Testis (tissue), 3 donors: ENCODE measurements around the gene PXK. TPM values are rescaled to one million over a fixed set of nuclear protein-coding genes. Genes with fewer than 3 reads are reported as not detected.

Experiments
- DNase-seq: peaks from one replicate; pipeline ENCODE4 v3.0.0-alpha.2; 2019
- H3K27ac ChIP-seq, 2 donors: fragments of 200-600 bp; sonication (generic); one replicate each; pipeline ENCODE4 v1.5.1; 2019
- H3K27me3 ChIP-seq: fragments of 200-600 bp; sonication (generic); one replicate; pipeline ENCODE4 v1.5.1; 2019
- H3K36me3 ChIP-seq: fragments of 200-600 bp; sonication (generic); one replicate; pipeline ENCODE4 v1.5.1; 2017; ENCODE audit warnings: low read depth; ENCODE audit errors: missing control alignments
- H3K4me1 ChIP-seq: fragments of 200-600 bp; sonication (generic); one replicate; pipeline ENCODE4 v1.5.1; 2019
- H3K4me3 ChIP-seq, 2 donors: fragments of 200-600 bp; sonication (generic); one replicate each; pipeline ENCODE4 v1.5.1; 2017 to 2019
- H3K9me3 ChIP-seq: fragments of 200-600 bp; sonication (generic); one replicate; pipeline ENCODE4 v1.5.1; 2017
- CTCF ChIP-seq, 3 experiments: fragments of 450-650 bp in 2 of 3; fragments of 200-600 bp in 1 of 3; sonication (generic) in 1 of 3; IDR thresholded peaks; one replicate each; pipeline ENCODE4 v1.5.1; 2016 to 2019; ENCODE audit warnings: antibody characterized with exemption in 3 of 3, mild to moderate bottlenecking in 2 of 3, moderate library complexity in 1 of 3
- POLR2A ChIP-seq: fragments of 450-650 bp; IDR thresholded peaks from one replicate; pipeline ENCODE4 v1.6.1; 2017; ENCODE audit warnings: antibody characterized with exemption, mild to moderate bottlenecking, moderate library complexity
- WGBS, 2 donors: methylation state at CpG; one replicate each; pipeline ENCODE4 v1.1.5; 2018; 5-methylcytosine and 5-hydroxymethylcytosine counted together
- intact Hi-C: fragments of 100-400 bp; cut with DNase I; formaldehyde crosslinking; loops from one replicate; pipeline ENCODE4 v1.15.1; 2023; ENCODE audit warnings: low total_unique reads
- polyA plus RNA-seq: library from polyadenylated mRNA; stranded (reverse); fragments of 350-450 nt; fragmentation: Illumina TruSeq; extraction: RNeasy Lipid Tissue Mini Kit (QIAGEN cat#74804); gene quantifications from one replicate; pipeline ENCODE4 v1.2.3, GENCODE V29; 2014; ENCODE audit warnings: low read depth, low replicate concordance; ENCODE audit not compliant: insufficient read depth
- total RNA-seq, 2 donors: library from RNA; depleted of rRNA; stranded (reverse); fragments of >200 nt; gene quantifications; one replicate each; pipeline ENCODE4 v1.2.3, GENCODE V29; 2016

The PXK gene
- total and polyA plus RNA-seq, 3 donors from 2014 or later: 28.8 to 31.3 (median 29.3) TPM

- no peak for DNase-seq
- no peaks in the 10 kb centered on the region for H3K4me1 ChIP-seq
Measured at GRCh38 chr3:58356054-58356453, 23.4 kb downstream of the PXK start.

GRCh38 chr3:58357402-58357801 lies 24.7 kb downstream of the PXK start:
- intact Hi-C loops: no loop called here
- TF ChIP-seq CTCF (IDR thresholded peaks at IDR 0.05) (no peak), POLR2A (no peak)
- no peak overlapping the region for H3K4me3 ChIP-seq
- H3K36me3 ChIP-seq: no peaks in the 10 kb centered on the region
- no peaks in the 10 kb centered on the region for H3K4me1 ChIP-seq
- H3K27ac ChIP-seq: no peak overlapping the region
- WGBS, 2 donors: 96 to 97% methylated on average over 3 of the region's 3 CpGs
- H3K9me3 ChIP-seq: no peaks in the 10 kb centered on the region
- no peak for DNase-seq
- no peaks in the 10 kb centered on the region for H3K27me3 ChIP-seq

More at GRCh38 chr3:58356054-58356453, 23.4 kb downstream of the PXK start:
- Histone ChIP-seq H3K36me3 (no peaks in the 10 kb centered on the region), H3K27me3 (no peaks in the 10 kb centered on the region), H3K9me3 (no peaks in the 10 kb centered on the region), H3K27ac (no peak overlapping the region), H3K4me3 (no peak overlapping the region)
- TF ChIP-seq CTCF (IDR thresholded peaks at IDR 0.05) (no peak), POLR2A (no peak)
- 48 to 62% methylated on average over 4 of the region's 4 CpGs for WGBS, 2 donors
- intact Hi-C loops: no loop called here

GRCh38 chr3:58358092-58358491 lies 25.4 kb downstream of the PXK start:
- Histone ChIP-seq H3K27ac (no peak overlapping the region), H3K9me3 (no peaks in the 10 kb centered on the region), H3K36me3 (no peaks in the 10 kb centered on the region), H3K4me3 (no peak overlapping the region), H3K27me3 (no peaks in the 10 kb centered on the region), H3K4me1 (no peaks in the 10 kb centered on the region)
- DNase-seq: no peak
- TF ChIP-seq CTCF (IDR thresholded peaks at IDR 0.05) (no peak), POLR2A (no peak)
- intact Hi-C loops: no loop called here
- WGBS, 2 donors: 92 to 98% methylated on average over 3 of the region's 3 CpGs

GRCh38 chr3:58358808-58359207 lies 26.1 kb downstream of the PXK start:
- H3K36me3 ChIP-seq: no peaks in the 10 kb centered on the region
- no peaks in the 10 kb centered on the region for H3K27me3 ChIP-seq
- H3K4me1 ChIP-seq: no peaks in the 10 kb centered on the region
- H3K27ac ChIP-seq: no peak overlapping the region
- H3K9me3 ChIP-seq: no peaks in the 10 kb centered on the region
- no peak for TF ChIP-seq CTCF (IDR thresholded peaks at IDR 0.05)
- no peak for TF ChIP-seq POLR2A
- DNase-seq: no peak
- no peak overlapping the region for H3K4me3 ChIP-seq
- intact Hi-C loops: no loop called here
- 92% methylated on average over 4 of the region's 4 CpGs for WGBS, 2 donors

GRCh38 chr3:58359621-58360020 lies 26.9 kb downstream of the PXK start:
- Histone ChIP-seq H3K27me3 (no peaks in the 10 kb centered on the region), H3K9me3 (no peaks in the 10 kb centered on the region), H3K4me3 (no peak overlapping the region), H3K36me3 (no peaks in the 10 kb centered on the region), H3K4me1 (no peaks in the 10 kb centered on the region), H3K27ac (no peak overlapping the region)
- DNase-seq: no peak
- 93% methylated on average over 4 of the region's 4 CpGs for WGBS, 2 donors
- intact Hi-C loops: no loop called here
- TF ChIP-seq POLR2A (no peak), CTCF (IDR thresholded peaks at IDR 0.05) (no peak)
